Astrocyte (in vitro differentiated cells and primary cell): ENCODE data around the gene NSUN5. TPM values are rescaled to one million over a fixed set of nuclear protein-coding genes. Genes with fewer than 3 reads are reported as not detected.

Source experiments
- DNase-seq: peaks from one replicate; pipeline ENCODE4 v3.0.0-alpha.2; 2010; ENCODE audit warnings: low read depth
- FAIRE-seq: peaks from 2 replicates; lab custom pipeline; 2011; peaks lifted over from hg19 to GRCh38; lab: Jason Lieb, UNC
- H2AFZ ChIP-seq: 2 replicates; pipeline ENCODE4 v1.6.0; 2012; ENCODE audit warnings: low read depth, low read length, inconsistent platforms
- H3K27ac ChIP-seq: 2 replicates; pipeline ENCODE4 v1.5.1; 2011; ENCODE audit warnings: low read depth, low read length, inconsistent platforms
- H3K27me3 ChIP-seq: 2 replicates; pipeline ENCODE4 v1.6.0; 2011; ENCODE audit warnings: low read length, inconsistent platforms; ENCODE audit not compliant: insufficient read depth
- H3K36me3 ChIP-seq: 2 replicates; pipeline ENCODE4 v1.5.1; 2011; ENCODE audit warnings: low read length, inconsistent platforms; ENCODE audit not compliant: insufficient read depth
- H3K4me1 ChIP-seq: 2 replicates; pipeline ENCODE4 v1.5.1; 2011; ENCODE audit warnings: low read length, inconsistent platforms; ENCODE audit not compliant: insufficient read depth
- H3K4me2 ChIP-seq: 2 replicates; pipeline ENCODE4 v1.6.0; 2012; ENCODE audit warnings: low read length, inconsistent platforms
- H3K4me3 ChIP-seq: 2 replicates; pipeline ENCODE4 v1.5.1; 2011; ENCODE audit warnings: low read depth, mild to moderate bottlenecking, low read length, inconsistent platforms; ENCODE audit not compliant: insufficient read depth
- H3K79me2 ChIP-seq: 2 replicates; pipeline ENCODE4 v1.6.0; 2012; ENCODE audit warnings: mild to moderate bottlenecking, low read length, inconsistent platforms; ENCODE audit not compliant: insufficient read depth
- H3K9ac ChIP-seq: 2 replicates; pipeline ENCODE4 v1.6.0; 2012; ENCODE audit warnings: mild to moderate bottlenecking, low read length, inconsistent platforms
- H3K9me3 ChIP-seq: 2 replicates; pipeline ENCODE4 v1.5.1; 2012; ENCODE audit warnings: low read depth, mild to moderate bottlenecking, low read length, inconsistent platforms; ENCODE audit not compliant: insufficient read depth
- H4K20me1 ChIP-seq: 2 replicates; pipeline ENCODE4 v1.6.0; 2012; ENCODE audit warnings: low read length, inconsistent platforms; ENCODE audit not compliant: insufficient read depth
- H3K27ac Mint-ChIP-seq: one replicate; pipeline ENCODE4 v1.8.0; 2021; ENCODE audit warnings: mild to moderate bottlenecking, mixed read lengths; ENCODE audit not compliant: unreplicated experiment
- H3K27me3 Mint-ChIP-seq: one replicate; pipeline ENCODE4 v1.8.0; 2021; ENCODE audit warnings: low read depth, mixed read lengths; ENCODE audit not compliant: unreplicated experiment
- H3K36me3 Mint-ChIP-seq: one replicate; pipeline ENCODE4 v1.8.0; 2021; ENCODE audit warnings: low read depth, mixed read lengths; ENCODE audit not compliant: unreplicated experiment
- H3K4me1 Mint-ChIP-seq: one replicate; pipeline ENCODE4 v1.8.0; 2021; ENCODE audit warnings: low read depth, mixed read lengths; ENCODE audit not compliant: unreplicated experiment
- H3K4me3 Mint-ChIP-seq: one replicate; pipeline ENCODE4 v1.8.0; 2021; ENCODE audit warnings: mild to moderate bottlenecking, moderate library complexity, mixed read lengths; ENCODE audit not compliant: unreplicated experiment
- H3K9me3 Mint-ChIP-seq: one replicate; pipeline ENCODE4 v1.8.0; 2021; ENCODE audit warnings: mild to moderate bottlenecking, mixed read lengths; ENCODE audit not compliant: unreplicated experiment
- EZH2 ChIP-seq: IDR thresholded peaks from 2 replicates; pipeline ENCODE4 v1.6.1; 2012; ENCODE audit warnings: mild to moderate bottlenecking, low read length, inconsistent platforms; ENCODE audit not compliant: insufficient read depth
- total RNA-seq: library from RNA; stranded (reverse); gene quantifications from 2 replicates; pipeline ENCODE4 v1.2.1, GENCODE V29; 2021
- TF ChIP-seq, protein P1 (sequence below): IDR thresholded peaks from 2 replicates; pipeline ENCODE4 v1.5.1; 2011; ENCODE audit warnings: low read depth, mild to moderate bottlenecking, inconsistent platforms, low read length, moderate library complexity; ENCODE audit not compliant: insufficient read depth

The NSUN5 gene
- total RNA-seq, 1 donor from 2014 or later: 27.6 TPM

DNA sequence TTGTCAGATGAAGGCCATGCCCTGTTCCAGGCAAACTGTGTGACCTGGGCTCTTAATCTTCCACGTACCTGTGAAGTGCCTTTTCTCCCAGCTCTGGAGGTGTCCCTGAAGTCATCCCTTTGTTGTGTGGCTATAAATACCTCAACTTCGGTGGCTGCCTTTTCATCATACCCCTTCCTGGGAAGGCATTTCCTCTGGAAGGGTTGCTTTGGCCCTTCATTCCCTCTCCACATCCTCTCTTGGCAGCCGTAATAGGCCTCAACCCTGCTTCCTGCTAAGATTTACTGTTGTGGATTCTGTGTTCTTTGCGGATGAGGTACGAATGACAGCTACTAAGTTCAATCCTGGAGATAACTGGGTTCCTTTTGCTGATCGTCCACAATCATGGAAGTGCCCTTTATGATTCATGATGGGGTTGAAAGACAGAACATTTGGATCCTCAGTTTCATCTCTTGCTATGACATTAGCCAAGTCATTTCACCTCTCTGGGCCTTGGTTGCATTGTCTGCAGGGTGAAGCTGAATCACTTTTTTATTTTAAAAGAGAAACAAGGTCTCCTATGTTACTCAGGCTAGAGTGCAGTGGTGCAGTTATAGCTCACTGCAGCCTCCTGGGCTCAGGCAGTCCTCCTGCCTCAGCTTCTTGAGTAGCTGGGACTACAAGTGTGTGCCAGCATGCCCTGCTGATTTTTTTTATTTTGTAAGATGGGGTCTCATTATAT, 43.0 kb upstream of the NSUN5 start:
- no peaks in the 10 kb centered on the region for H3K79me2 ChIP-seq
- H3K36me3 Mint-ChIP-seq: peaks cover 4% of the 10 kb centered on the region
- H3K27ac ChIP-seq: no peak overlapping the region
- H3K27me3 Mint-ChIP-seq: peaks cover under 1% of the 10 kb centered on the region
- H3K4me3 ChIP-seq: no peak overlapping the region
- TF ChIP-seq, protein P1, sequence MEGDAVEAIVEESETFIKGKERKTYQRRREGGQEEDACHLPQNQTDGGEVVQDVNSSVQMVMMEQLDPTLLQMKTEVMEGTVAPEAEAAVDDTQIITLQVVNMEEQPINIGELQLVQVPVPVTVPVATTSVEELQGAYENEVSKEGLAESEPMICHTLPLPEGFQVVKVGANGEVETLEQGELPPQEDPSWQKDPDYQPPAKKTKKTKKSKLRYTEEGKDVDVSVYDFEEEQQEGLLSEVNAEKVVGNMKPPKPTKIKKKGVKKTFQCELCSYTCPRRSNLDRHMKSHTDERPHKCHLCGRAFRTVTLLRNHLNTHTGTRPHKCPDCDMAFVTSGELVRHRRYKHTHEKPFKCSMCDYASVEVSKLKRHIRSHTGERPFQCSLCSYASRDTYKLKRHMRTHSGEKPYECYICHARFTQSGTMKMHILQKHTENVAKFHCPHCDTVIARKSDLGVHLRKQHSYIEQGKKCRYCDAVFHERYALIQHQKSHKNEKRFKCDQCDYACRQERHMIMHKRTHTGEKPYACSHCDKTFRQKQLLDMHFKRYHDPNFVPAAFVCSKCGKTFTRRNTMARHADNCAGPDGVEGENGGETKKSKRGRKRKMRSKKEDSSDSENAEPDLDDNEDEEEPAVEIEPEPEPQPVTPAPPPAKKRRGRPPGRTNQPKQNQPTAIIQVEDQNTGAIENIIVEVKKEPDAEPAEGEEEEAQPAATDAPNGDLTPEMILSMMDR: no peak
- TF ChIP-seq EZH2: no peak
- peaks cover 6% of the 10 kb centered on the region for H3K9me3 ChIP-seq
- H3K4me1 Mint-ChIP-seq: peaks cover 6% of the 10 kb centered on the region
- H3K27me3 ChIP-seq: peaks cover 13% of the 10 kb centered on the region
- H3K36me3 ChIP-seq: no peaks in the 10 kb centered on the region
- no peak overlapping the region for H3K4me2 ChIP-seq
- no peak overlapping the region for H3K27ac Mint-ChIP-seq
- H4K20me1 ChIP-seq: no peaks in the 10 kb centered on the region
- H3K9me3 Mint-ChIP-seq: peaks cover 11% of the 10 kb centered on the region
- no peak overlapping the region for H3K9ac ChIP-seq
- no peaks in the 10 kb centered on the region for H3K4me1 ChIP-seq
- no peak for DNase-seq
- no peak overlapping the region for H3K4me3 Mint-ChIP-seq
- no peak for FAIRE-seq
- H2AFZ ChIP-seq: peak overlapping the region; percentile 24

DNA sequence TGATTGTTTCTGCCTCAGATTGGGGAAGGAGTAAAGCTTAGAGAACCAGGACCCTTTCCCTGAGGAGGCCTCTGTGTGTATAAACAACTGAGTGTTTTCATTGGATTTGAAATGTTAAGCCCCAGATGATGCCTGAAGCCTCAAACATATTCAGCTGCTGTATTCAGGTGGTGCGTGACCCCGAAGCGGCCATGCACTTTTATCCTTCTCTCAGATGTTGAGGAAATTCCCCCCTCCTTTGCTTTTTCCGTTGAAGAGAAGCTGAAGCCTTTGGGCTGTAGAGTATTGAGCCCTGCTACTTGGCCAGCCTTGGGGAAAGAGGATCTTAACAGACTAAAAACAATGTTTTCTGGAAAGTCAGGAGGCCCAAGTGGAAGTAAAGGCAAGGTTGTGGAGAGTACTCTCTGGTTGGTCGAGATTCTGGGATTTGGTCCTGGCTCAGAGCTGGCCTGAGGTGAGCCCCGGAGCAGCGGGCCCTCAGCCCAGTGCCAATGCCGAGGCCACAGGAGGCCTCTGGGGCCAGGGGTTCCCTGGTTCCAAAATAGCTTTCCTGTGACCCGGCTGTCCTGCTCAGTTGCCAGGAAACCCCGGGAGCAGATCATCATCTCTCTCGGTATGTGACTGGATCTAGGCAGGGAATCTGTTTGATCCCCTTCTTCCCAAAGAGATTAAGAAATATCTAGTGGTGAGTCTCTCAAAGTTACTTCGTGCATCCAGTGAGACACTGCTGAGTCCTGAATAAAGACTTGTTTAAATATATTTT, 41.9 kb upstream of the NSUN5 start:
- Histone ChIP-seq H3K9ac (no peak overlapping the region), H3K4me1 (no peaks in the 10 kb centered on the region), H3K79me2 (no peaks in the 10 kb centered on the region), H3K27me3 (peaks cover 13% of the 10 kb centered on the region), H3K27ac (no peak overlapping the region), H2AFZ (no peak overlapping the region), H3K4me2 (no peak overlapping the region), H3K4me3 (no peak overlapping the region), H3K36me3 (no peaks in the 10 kb centered on the region), H4K20me1 (no peaks in the 10 kb centered on the region), H3K9me3 (peaks cover 6% of the 10 kb centered on the region)
- Mint-ChIP-seq H3K4me1 (peaks cover 6% of the 10 kb centered on the region), H3K27ac (no peak overlapping the region), H3K27me3 (peaks cover 3% of the 10 kb centered on the region), H3K9me3 (peaks cover 17% of the 10 kb centered on the region), H3K4me3 (no peak overlapping the region), H3K36me3 (peaks cover 4% of the 10 kb centered on the region)
- FAIRE-seq (no peak), DNase-seq (no peak)
- TF ChIP-seq EZH2: no peak

DNA sequence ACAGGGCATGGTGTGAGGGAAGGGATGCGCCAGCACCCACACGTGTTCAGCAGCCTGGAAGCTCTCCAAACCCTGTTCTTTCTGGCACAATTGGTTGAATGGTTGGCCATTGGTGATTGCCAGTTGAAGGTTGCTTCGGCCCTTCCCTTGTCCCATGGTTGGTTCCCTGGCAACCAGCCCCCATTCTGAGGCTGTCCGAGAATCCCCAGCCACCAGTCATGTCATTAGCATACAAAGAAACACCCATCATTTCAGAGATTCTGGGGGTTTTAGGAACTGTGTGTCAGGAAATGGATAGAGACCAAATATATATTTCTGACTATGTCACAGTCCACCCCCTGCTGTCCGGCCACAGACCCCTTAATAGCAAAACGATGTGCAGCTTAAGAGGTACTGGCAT, 41.1 kb upstream of the NSUN5 start:
- Mint-ChIP-seq H3K27me3 (peaks cover 3% of the 10 kb centered on the region), H3K9me3 (peaks cover 17% of the 10 kb centered on the region), H3K36me3 (peaks cover 2% of the 10 kb centered on the region), H3K4me1 (peaks cover 6% of the 10 kb centered on the region), H3K27ac (no peak overlapping the region), H3K4me3 (no peak overlapping the region)
- peaks cover 9% of the 10 kb centered on the region for H3K27me3 ChIP-seq
- H3K4me3 ChIP-seq: no peak overlapping the region
- H3K4me1 ChIP-seq: no peaks in the 10 kb centered on the region
- no peak overlapping the region for H2AFZ ChIP-seq
- H3K79me2 ChIP-seq: no peaks in the 10 kb centered on the region
- DNase-seq: no peak
- H3K9me3 ChIP-seq: peaks cover 6% of the 10 kb centered on the region
- no peaks in the 10 kb centered on the region for H3K36me3 ChIP-seq
- H3K9ac ChIP-seq: no peak overlapping the region
- H3K27ac ChIP-seq: no peak overlapping the region
- H4K20me1 ChIP-seq: no peaks in the 10 kb centered on the region
- H3K4me2 ChIP-seq: no peak overlapping the region
- TF ChIP-seq EZH2: no peak
- TF ChIP-seq, protein P1: no peak
- no peak for FAIRE-seq
